GM23338 (cell line): Measurements from ENCODE around the gene CPA1. TPM values are rescaled to one million over a fixed set of nuclear protein-coding genes. Genes with fewer than 3 reads are reported as not detected.

ENCODE experiments used
- ATAC-seq: fragments of 200-7000 bp; cut with Tn5 transposase; 3 replicates; pipeline ENCODE4 v1.9.1; 2020
- DNase-seq: peaks from one replicate; pipeline ENCODE4 v3.0.0-alpha.2; 2015; ENCODE audit warnings: low spot score
- H2AFZ ChIP-seq: fragments of 200-600 bp; sonication (generic); 2 replicates; pipeline ENCODE4 v1.8.0; 2016; ENCODE audit warnings: antibody characterized with exemption, mild to moderate bottlenecking, moderate library complexity
- H3F3A ChIP-seq: fragments of 200-600 bp; sonication (generic); replicated peaks from 2 replicates; pipeline ENCODE4 v1.8.0; 2017; ENCODE audit warnings: antibody characterized with exemption, mixed run types, low read depth
- H3K27ac ChIP-seq: fragments of 200-600 bp; sonication (generic); 2 replicates; pipeline ENCODE4 v1.6.1; 2016; ENCODE audit warnings: low read depth
- H3K27me3 ChIP-seq: fragments of 200-600 bp; sonication (generic); 2 replicates; pipeline ENCODE4 v1.8.0; 2016; ENCODE audit warnings: mild to moderate bottlenecking, mixed run types, moderate library complexity; ENCODE audit not compliant: insufficient read depth
- H3K36me3 ChIP-seq: fragments of 200-600 bp; sonication (generic); 2 replicates; pipeline ENCODE4 v1.8.0; 2016; ENCODE audit warnings: mild to moderate bottlenecking; ENCODE audit not compliant: insufficient read depth
- H3K4me1 ChIP-seq: fragments of 200-600 bp; sonication (generic); 2 replicates; pipeline ENCODE4 v1.8.0; 2016; ENCODE audit warnings: mild to moderate bottlenecking, moderate library complexity; ENCODE audit not compliant: insufficient read depth
- H3K4me2 ChIP-seq: fragments of 200-600 bp; sonication (generic); 2 replicates; pipeline ENCODE4 v1.7.1; 2017; ENCODE audit warnings: mixed run types
- H3K4me3 ChIP-seq: fragments of 200-600 bp; sonication (generic); 2 replicates; pipeline ENCODE4 v1.6.1; 2016; ENCODE audit warnings: mixed run types
- H3K79me2 ChIP-seq: fragments of 200-600 bp; sonication (generic); replicated peaks from 2 replicates; pipeline ENCODE4 v1.8.0; 2017; ENCODE audit warnings: mild to moderate bottlenecking; ENCODE audit not compliant: insufficient read depth
- H3K9me2 ChIP-seq: fragments of 200-600 bp; sonication (generic); 2 replicates; pipeline ENCODE4 v1.8.0; 2017; ENCODE audit not compliant: insufficient read depth
- H4K20me1 ChIP-seq: fragments of 200-600 bp; sonication (generic); replicated peaks from 2 replicates; pipeline ENCODE4 v1.8.0; 2017; ENCODE audit warnings: mild to moderate bottlenecking; ENCODE audit not compliant: insufficient read depth
- H3K27ac Mint-ChIP-seq: 2 replicates; pipeline ENCODE4 v1.8.0; 2020; ENCODE audit warnings: inconsistent platforms, mild to moderate bottlenecking, moderate library complexity, mixed read lengths
- H3K27me3 Mint-ChIP-seq: 3 replicates; pipeline ENCODE4 v1.8.0; 2022; ENCODE audit warnings: low read depth, mild to moderate bottlenecking, moderate library complexity, mixed read lengths, inconsistent platforms; ENCODE audit not compliant: insufficient read depth, poor library complexity
- H3K36me3 Mint-ChIP-seq: 3 replicates; pipeline ENCODE4 v1.8.0; 2021; ENCODE audit warnings: low read depth, mild to moderate bottlenecking, inconsistent platforms, moderate library complexity, mixed read lengths
- H3K4me1 Mint-ChIP-seq: 3 replicates; pipeline ENCODE4 v1.8.0; 2020; ENCODE audit warnings: mild to moderate bottlenecking, inconsistent platforms, mixed read lengths
- H3K4me3 Mint-ChIP-seq: 3 replicates; pipeline ENCODE4 v1.8.0; 2021; ENCODE audit warnings: moderate library complexity, mild to moderate bottlenecking, inconsistent platforms, mixed read lengths
- H3K9me3 Mint-ChIP-seq: 3 replicates; pipeline ENCODE4 v1.8.0; 2020; ENCODE audit warnings: moderate library complexity, mild to moderate bottlenecking, inconsistent platforms, mixed read lengths
- CREB1 ChIP-seq: fragments of 250-450 bp; sonication (Bioruptor Pico); IDR thresholded peaks from 2 replicates; pipeline ENCODE4 v1.5.0; 2020; ENCODE audit warnings: low read depth, mild to moderate bottlenecking, moderate library complexity
- EZH2 ChIP-seq: fragments of 200-600 bp; sonication (generic); IDR thresholded peaks from one replicate; pipeline ENCODE4 v1.8.0; 2017; ENCODE audit warnings: antibody characterized with exemption, mild to moderate bottlenecking, low read depth; ENCODE audit not compliant: unreplicated experiment
- EZH2phosphoT487 ChIP-seq: fragments of 200-600 bp; sonication (generic); IDR thresholded peaks from one replicate; pipeline ENCODE4 v1.8.1; 2018; ENCODE audit warnings: antibody characterized with exemption; ENCODE audit not compliant: unreplicated experiment
- JUNB ChIP-seq: IDR thresholded peaks from one replicate; pipeline ENCODE4 v1.6.1; 2016; ENCODE audit warnings: antibody characterized with exemption; ENCODE audit not compliant: unreplicated experiment
- POLR2AphosphoS5 ChIP-seq: IDR thresholded peaks from 2 replicates; pipeline ENCODE4 v1.6.1; 2016; ENCODE audit warnings: antibody characterized with exemption, low read depth
- STAT1 ChIP-seq: IDR thresholded peaks from one replicate; pipeline ENCODE4 v1.6.1; 2016; ENCODE audit warnings: antibody characterized with exemption; ENCODE audit not compliant: unreplicated experiment
- ZNF114 ChIP-seq: fragments of 250-450 bp; sonication (Bioruptor Pico); IDR thresholded peaks from 2 replicates; pipeline ENCODE4 v1.5.0; 2020; ENCODE audit warnings: mild to moderate bottlenecking, moderate library complexity
- ZNF331 ChIP-seq: fragments of 250-450 bp; sonication (Bioruptor Pico); IDR thresholded peaks from 2 replicates; pipeline ENCODE4 v1.5.0; 2020; ENCODE audit warnings: low read depth, mild to moderate bottlenecking, moderate library complexity
- polyA plus RNA-seq: library from polyadenylated mRNA; unstranded; fragments of >200 nt; fragmentation: Nextera tagmentation; extraction: Ambion mirVana; gene quantifications from 2 replicates; pipeline ENCODE4 v1.2.1, GENCODE V29; 2016
- total RNA-seq: library from RNA; depleted of rRNA; stranded (reverse); fragments of >200 nt; shearing (Covaris generic); gene quantifications from 2 replicates; pipeline ENCODE4 v1.2.3, GENCODE V29; 2014
- TF ChIP-seq, protein P1 (sequence below): IDR thresholded peaks from one replicate; pipeline ENCODE4 v1.6.1; 2018; ENCODE audit warnings: antibody characterized with exemption; ENCODE audit not compliant: unreplicated experiment
- TF ChIP-seq, protein P2 (sequence below): fragments of 250-450 bp; sonication (Bioruptor Pico); IDR thresholded peaks from 2 replicates; pipeline ENCODE4 v1.5.0; 2020; ENCODE audit warnings: mild to moderate bottlenecking, moderate library complexity
- TF ChIP-seq, protein P3 (sequence below): IDR thresholded peaks from 2 replicates; pipeline ENCODE4 v1.6.1; 2016; ENCODE audit warnings: antibody characterized with exemption

Gene CPA1
- total and polyA plus RNA-seq, 2 experiments from 2014 or later = not detected

DNA sequence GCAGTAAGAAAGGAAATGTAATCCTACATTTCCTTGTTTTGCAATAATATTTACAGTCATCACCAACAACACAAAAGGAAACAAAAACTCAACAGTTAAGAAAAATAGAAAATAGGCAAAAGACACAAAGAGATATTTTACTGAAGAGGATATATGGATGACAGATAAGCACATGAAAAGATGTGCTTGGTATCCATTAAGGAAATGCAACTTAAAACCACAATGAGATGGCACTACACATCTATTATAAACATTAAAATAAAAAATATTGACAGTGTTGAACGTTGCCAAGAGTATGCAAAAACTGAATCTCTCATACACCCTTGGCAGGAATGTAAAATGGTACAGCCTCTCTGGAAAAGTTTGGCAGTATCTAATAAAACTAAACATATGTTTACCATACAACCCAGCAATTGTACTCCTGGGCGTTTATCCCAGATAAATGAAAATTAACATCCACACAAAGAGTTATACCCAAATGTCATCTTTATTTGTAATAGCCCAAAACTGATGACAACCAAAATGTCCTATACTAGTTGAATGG lies 55.1 kb downstream of the CPA1 start:
- Histone ChIP-seq H3K4me2 (no peak overlapping the region), H3K27me3 (no peaks in the 10 kb centered on the region), H3K27ac (no peak overlapping the region), H3K4me3 (no peak overlapping the region), H3K36me3 (no peaks in the 10 kb centered on the region), H4K20me1 (no peaks in the 10 kb centered on the region; the same call in 1 of the 2 replicates), H3F3A (no peaks in the 10 kb centered on the region), H3K4me1 (peaks cover 14% of the 10 kb centered on the region), H3K79me2 (peaks cover 6% of the 10 kb centered on the region; the same call in 1 of the 2 replicates), H3K9me2 (no peaks in the 10 kb centered on the region), H2AFZ (no peak overlapping the region)
- DNase-seq = no peak
- no peak overlapping the region for H3K27ac Mint-ChIP-seq
- TF ChIP-seq EZH2phosphoT487 = no peak
- no peak for TF ChIP-seq JUNB
- TF ChIP-seq, protein P1, sequence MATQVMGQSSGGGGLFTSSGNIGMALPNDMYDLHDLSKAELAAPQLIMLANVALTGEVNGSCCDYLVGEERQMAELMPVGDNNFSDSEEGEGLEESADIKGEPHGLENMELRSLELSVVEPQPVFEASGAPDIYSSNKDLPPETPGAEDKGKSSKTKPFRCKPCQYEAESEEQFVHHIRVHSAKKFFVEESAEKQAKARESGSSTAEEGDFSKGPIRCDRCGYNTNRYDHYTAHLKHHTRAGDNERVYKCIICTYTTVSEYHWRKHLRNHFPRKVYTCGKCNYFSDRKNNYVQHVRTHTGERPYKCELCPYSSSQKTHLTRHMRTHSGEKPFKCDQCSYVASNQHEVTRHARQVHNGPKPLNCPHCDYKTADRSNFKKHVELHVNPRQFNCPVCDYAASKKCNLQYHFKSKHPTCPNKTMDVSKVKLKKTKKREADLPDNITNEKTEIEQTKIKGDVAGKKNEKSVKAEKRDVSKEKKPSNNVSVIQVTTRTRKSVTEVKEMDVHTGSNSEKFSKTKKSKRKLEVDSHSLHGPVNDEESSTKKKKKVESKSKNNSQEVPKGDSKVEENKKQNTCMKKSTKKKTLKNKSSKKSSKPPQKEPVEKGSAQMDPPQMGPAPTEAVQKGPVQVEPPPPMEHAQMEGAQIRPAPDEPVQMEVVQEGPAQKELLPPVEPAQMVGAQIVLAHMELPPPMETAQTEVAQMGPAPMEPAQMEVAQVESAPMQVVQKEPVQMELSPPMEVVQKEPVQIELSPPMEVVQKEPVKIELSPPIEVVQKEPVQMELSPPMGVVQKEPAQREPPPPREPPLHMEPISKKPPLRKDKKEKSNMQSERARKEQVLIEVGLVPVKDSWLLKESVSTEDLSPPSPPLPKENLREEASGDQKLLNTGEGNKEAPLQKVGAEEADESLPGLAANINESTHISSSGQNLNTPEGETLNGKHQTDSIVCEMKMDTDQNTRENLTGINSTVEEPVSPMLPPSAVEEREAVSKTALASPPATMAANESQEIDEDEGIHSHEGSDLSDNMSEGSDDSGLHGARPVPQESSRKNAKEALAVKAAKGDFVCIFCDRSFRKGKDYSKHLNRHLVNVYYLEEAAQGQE = no peak
- TF ChIP-seq STAT1 = no peak
- TF ChIP-seq ZNF114 (CRISPR knock-in tag) = no peak
- TF ChIP-seq POLR2AphosphoS5 = no peak
- TF ChIP-seq, protein P2, sequence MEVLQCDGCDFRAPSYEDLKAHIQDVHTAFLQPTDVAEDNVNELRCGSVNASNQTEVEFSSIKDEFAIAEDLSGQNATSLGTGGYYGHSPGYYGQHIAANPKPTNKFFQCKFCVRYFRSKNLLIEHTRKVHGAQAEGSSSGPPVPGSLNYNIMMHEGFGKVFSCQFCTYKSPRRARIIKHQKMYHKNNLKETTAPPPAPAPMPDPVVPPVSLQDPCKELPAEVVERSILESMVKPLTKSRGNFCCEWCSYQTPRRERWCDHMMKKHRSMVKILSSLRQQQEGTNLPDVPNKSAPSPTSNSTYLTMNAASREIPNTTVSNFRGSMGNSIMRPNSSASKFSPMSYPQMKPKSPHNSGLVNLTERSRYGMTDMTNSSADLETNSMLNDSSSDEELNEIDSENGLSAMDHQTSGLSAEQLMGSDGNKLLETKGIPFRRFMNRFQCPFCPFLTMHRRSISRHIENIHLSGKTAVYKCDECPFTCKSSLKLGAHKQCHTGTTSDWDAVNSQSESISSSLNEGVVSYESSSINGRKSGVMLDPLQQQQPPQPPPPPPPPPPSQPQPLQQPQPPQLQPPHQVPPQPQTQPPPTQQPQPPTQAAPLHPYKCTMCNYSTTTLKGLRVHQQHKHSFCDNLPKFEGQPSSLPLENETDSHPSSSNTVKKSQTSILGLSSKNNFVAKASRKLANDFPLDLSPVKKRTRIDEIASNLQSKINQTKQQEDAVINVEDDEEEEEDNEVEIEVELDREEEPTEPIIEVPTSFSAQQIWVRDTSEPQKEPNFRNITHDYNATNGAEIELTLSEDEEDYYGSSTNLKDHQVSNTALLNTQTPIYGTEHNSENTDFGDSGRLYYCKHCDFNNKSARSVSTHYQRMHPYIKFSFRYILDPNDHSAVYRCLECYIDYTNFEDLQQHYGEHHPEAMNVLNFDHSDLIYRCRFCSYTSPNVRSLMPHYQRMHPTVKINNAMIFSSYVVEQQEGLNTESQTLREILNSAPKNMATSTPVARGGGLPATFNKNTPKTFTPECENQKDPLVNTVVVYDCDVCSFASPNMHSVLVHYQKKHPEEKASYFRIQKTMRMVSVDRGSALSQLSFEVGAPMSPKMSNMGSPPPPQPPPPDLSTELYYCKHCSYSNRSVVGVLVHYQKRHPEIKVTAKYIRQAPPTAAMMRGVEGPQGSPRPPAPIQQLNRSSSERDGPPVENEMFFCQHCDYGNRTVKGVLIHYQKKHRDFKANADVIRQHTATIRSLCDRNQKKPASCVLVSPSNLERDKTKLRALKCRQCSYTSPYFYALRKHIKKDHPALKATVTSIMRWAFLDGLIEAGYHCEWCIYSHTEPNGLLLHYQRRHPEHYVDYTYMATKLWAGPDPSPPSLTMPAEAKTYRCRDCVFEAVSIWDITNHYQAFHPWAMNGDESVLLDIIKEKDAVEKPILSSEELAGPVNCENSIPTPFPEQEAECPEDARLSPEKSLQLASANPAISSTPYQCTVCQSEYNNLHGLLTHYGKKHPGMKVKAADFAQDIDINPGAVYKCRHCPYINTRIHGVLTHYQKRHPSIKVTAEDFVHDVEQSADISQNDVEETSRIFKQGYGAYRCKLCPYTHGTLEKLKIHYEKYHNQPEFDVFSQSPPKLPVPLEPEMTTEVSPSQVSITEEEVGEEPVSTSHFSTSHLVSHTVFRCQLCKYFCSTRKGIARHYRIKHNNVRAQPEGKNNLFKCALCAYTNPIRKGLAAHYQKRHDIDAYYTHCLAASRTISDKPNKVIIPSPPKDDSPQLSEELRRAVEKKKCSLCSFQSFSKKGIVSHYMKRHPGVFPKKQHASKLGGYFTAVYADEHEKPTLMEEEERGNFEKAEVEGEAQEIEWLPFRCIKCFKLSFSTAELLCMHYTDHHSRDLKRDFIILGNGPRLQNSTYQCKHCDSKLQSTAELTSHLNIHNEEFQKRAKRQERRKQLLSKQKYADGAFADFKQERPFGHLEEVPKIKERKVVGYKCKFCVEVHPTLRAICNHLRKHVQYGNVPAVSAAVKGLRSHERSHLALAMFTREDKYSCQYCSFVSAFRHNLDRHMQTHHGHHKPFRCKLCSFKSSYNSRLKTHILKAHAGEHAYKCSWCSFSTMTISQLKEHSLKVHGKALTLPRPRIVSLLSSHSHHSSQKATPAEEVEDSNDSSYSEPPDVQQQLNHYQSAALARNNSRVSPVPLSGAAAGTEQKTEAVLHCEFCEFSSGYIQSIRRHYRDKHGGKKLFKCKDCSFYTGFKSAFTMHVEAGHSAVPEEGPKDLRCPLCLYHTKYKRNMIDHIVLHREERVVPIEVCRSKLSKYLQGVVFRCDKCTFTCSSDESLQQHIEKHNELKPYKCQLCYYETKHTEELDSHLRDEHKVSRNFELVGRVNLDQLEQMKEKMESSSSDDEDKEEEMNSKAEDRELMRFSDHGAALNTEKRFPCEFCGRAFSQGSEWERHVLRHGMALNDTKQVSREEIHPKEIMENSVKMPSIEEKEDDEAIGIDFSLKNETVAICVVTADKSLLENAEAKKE (CRISPR knock-in tag) = no peak
- TF ChIP-seq ZNF331 = no peak
- TF ChIP-seq, protein P3, sequence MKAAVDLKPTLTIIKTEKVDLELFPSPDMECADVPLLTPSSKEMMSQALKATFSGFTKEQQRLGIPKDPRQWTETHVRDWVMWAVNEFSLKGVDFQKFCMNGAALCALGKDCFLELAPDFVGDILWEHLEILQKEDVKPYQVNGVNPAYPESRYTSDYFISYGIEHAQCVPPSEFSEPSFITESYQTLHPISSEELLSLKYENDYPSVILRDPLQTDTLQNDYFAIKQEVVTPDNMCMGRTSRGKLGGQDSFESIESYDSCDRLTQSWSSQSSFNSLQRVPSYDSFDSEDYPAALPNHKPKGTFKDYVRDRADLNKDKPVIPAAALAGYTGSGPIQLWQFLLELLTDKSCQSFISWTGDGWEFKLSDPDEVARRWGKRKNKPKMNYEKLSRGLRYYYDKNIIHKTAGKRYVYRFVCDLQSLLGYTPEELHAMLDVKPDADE = no peak
- no peak for TF ChIP-seq EZH2
- no peak for TF ChIP-seq CREB1
- ATAC-seq = no peak
- peaks cover 6% of the 10 kb centered on the region for H3K27me3 Mint-ChIP-seq
- H3K4me1 Mint-ChIP-seq = peaks cover 6% of the 10 kb centered on the region
- H3K36me3 Mint-ChIP-seq = peaks cover 2% of the 10 kb centered on the region; the same call in 2 of the 3 replicates
- H3K4me3 Mint-ChIP-seq = no peak overlapping the region
- H3K9me3 Mint-ChIP-seq = peaks cover 2% of the 10 kb centered on the region; the same call in 2 of the 3 replicates
